GM23338 (cell line): ENCODE measurements around the gene SCYGR2. TPM values are rescaled to one million over a fixed set of nuclear protein-coding genes. Genes with fewer than 3 reads are reported as not detected.
"Not testable (repeated sequence)": the region's sequence is repeated elsewhere in the genome, so short reads cannot be mapped to it uniquely, and the experiment has no call there.

Experiments used
- ATAC-seq: fragments of 200-7000 bp; cut with Tn5 transposase; 3 replicates; pipeline ENCODE4 v1.9.1; 2020
- DNase-seq: peaks from one replicate; pipeline ENCODE4 v3.0.0-alpha.2; 2015; ENCODE audit warnings: low spot score
- H2AFZ ChIP-seq: fragments of 200-600 bp; sonication (generic); 2 replicates; pipeline ENCODE4 v1.8.0; 2016; ENCODE audit warnings: antibody characterized with exemption, mild to moderate bottlenecking, moderate library complexity
- H3F3A ChIP-seq: fragments of 200-600 bp; sonication (generic); replicated peaks from 2 replicates; pipeline ENCODE4 v1.8.0; 2017; ENCODE audit warnings: antibody characterized with exemption, mixed run types, low read depth
- H3K27ac ChIP-seq: fragments of 200-600 bp; sonication (generic); 2 replicates; pipeline ENCODE4 v1.6.1; 2016; ENCODE audit warnings: low read depth
- H3K27me3 ChIP-seq: fragments of 200-600 bp; sonication (generic); 2 replicates; pipeline ENCODE4 v1.8.0; 2016; ENCODE audit warnings: mild to moderate bottlenecking, mixed run types, moderate library complexity; ENCODE audit not compliant: insufficient read depth
- H3K36me3 ChIP-seq: fragments of 200-600 bp; sonication (generic); 2 replicates; pipeline ENCODE4 v1.8.0; 2016; ENCODE audit warnings: mild to moderate bottlenecking; ENCODE audit not compliant: insufficient read depth
- H3K4me1 ChIP-seq: fragments of 200-600 bp; sonication (generic); 2 replicates; pipeline ENCODE4 v1.8.0; 2016; ENCODE audit warnings: mild to moderate bottlenecking, moderate library complexity; ENCODE audit not compliant: insufficient read depth
- H3K4me2 ChIP-seq: fragments of 200-600 bp; sonication (generic); 2 replicates; pipeline ENCODE4 v1.7.1; 2017; ENCODE audit warnings: mixed run types
- H3K4me3 ChIP-seq: fragments of 200-600 bp; sonication (generic); 2 replicates; pipeline ENCODE4 v1.6.1; 2016; ENCODE audit warnings: mixed run types
- H3K79me2 ChIP-seq: fragments of 200-600 bp; sonication (generic); replicated peaks from 2 replicates; pipeline ENCODE4 v1.8.0; 2017; ENCODE audit warnings: mild to moderate bottlenecking; ENCODE audit not compliant: insufficient read depth
- H3K9me2 ChIP-seq: fragments of 200-600 bp; sonication (generic); 2 replicates; pipeline ENCODE4 v1.8.0; 2017; ENCODE audit not compliant: insufficient read depth
- H4K20me1 ChIP-seq: fragments of 200-600 bp; sonication (generic); replicated peaks from 2 replicates; pipeline ENCODE4 v1.8.0; 2017; ENCODE audit warnings: mild to moderate bottlenecking; ENCODE audit not compliant: insufficient read depth
- H3K27ac Mint-ChIP-seq: 2 replicates; pipeline ENCODE4 v1.8.0; 2020; ENCODE audit warnings: inconsistent platforms, mild to moderate bottlenecking, moderate library complexity, mixed read lengths
- H3K27me3 Mint-ChIP-seq: 3 replicates; pipeline ENCODE4 v1.8.0; 2022; ENCODE audit warnings: low read depth, mild to moderate bottlenecking, moderate library complexity, mixed read lengths, inconsistent platforms; ENCODE audit not compliant: insufficient read depth, poor library complexity
- H3K36me3 Mint-ChIP-seq: 3 replicates; pipeline ENCODE4 v1.8.0; 2021; ENCODE audit warnings: low read depth, mild to moderate bottlenecking, inconsistent platforms, moderate library complexity, mixed read lengths
- H3K4me1 Mint-ChIP-seq: 3 replicates; pipeline ENCODE4 v1.8.0; 2020; ENCODE audit warnings: mild to moderate bottlenecking, inconsistent platforms, mixed read lengths
- H3K4me3 Mint-ChIP-seq: 3 replicates; pipeline ENCODE4 v1.8.0; 2021; ENCODE audit warnings: moderate library complexity, mild to moderate bottlenecking, inconsistent platforms, mixed read lengths
- H3K9me3 Mint-ChIP-seq: 3 replicates; pipeline ENCODE4 v1.8.0; 2020; ENCODE audit warnings: moderate library complexity, mild to moderate bottlenecking, inconsistent platforms, mixed read lengths
- EZH2phosphoT487 ChIP-seq: fragments of 200-600 bp; sonication (generic); IDR thresholded peaks from one replicate; pipeline ENCODE4 v1.8.1; 2018; ENCODE audit warnings: antibody characterized with exemption; ENCODE audit not compliant: unreplicated experiment
- NANOG ChIP-seq: IDR thresholded peaks from 2 replicates; pipeline ENCODE4 v1.6.1; 2016; ENCODE audit warnings: antibody characterized with exemption, borderline replicate concordance
- POLR2AphosphoS5 ChIP-seq: IDR thresholded peaks from 2 replicates; pipeline ENCODE4 v1.6.1; 2016; ENCODE audit warnings: antibody characterized with exemption, low read depth
- ZNF331 ChIP-seq: fragments of 250-450 bp; sonication (Bioruptor Pico); IDR thresholded peaks from 2 replicates; pipeline ENCODE4 v1.5.0; 2020; ENCODE audit warnings: low read depth, mild to moderate bottlenecking, moderate library complexity
- long read RNA-seq: library from polyadenylated mRNA; unstranded; transcript quantifications from one replicate; pipeline ENCODE4 v2.0.0, GENCODE V29; 2020; ENCODE audit not compliant: unreplicated experiment
- polyA plus RNA-seq: library from polyadenylated mRNA; unstranded; fragments of >200 nt; fragmentation: Nextera tagmentation; extraction: Ambion mirVana; gene quantifications from 2 replicates; pipeline ENCODE4 v1.2.1, GENCODE V29; 2016
- total RNA-seq: library from RNA; depleted of rRNA; stranded (reverse); fragments of >200 nt; shearing (Covaris generic); gene quantifications from 2 replicates; pipeline ENCODE4 v1.2.3, GENCODE V29; 2014; rRNA removed
- TF ChIP-seq, protein P1 (sequence below): fragments of 250-450 bp; sonication (Bioruptor Pico); IDR thresholded peaks from 2 replicates; pipeline ENCODE4 v1.5.0; 2020; ENCODE audit warnings: mild to moderate bottlenecking, moderate library complexity
- TF ChIP-seq, protein P2 (sequence below): IDR thresholded peaks from 2 replicates; pipeline ENCODE4 v1.6.1; 2016; ENCODE audit warnings: antibody characterized with exemption
- TF ChIP-seq, protein P3 (sequence below), 2 experiments: fragments of 200-600 bp in 1 of 2; sonication (generic) in 1 of 2; conservative IDR thresholded peaks; 2 replicates each; pipeline versions ENCODE4 v1.5.1 to v1.6.1; 2016 to 2017; ENCODE audit warnings: antibody characterized with exemption in 2 of 2, low read depth in 2 of 2, mild to moderate bottlenecking in 2 of 2, moderate library complexity in 1 of 2

The SCYGR2 gene, protein sequence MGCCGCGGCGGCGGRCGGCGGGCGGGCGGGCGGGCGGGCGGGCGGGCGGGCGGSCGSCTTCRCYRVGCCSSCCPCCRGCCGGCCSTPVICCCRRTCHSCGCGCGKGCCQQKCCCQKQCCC
- not detected in 2 replicates for total RNA-seq
- polyA plus RNA-seq = not detected in 2 replicates
- long read RNA-seq = 0 reads

DNA sequence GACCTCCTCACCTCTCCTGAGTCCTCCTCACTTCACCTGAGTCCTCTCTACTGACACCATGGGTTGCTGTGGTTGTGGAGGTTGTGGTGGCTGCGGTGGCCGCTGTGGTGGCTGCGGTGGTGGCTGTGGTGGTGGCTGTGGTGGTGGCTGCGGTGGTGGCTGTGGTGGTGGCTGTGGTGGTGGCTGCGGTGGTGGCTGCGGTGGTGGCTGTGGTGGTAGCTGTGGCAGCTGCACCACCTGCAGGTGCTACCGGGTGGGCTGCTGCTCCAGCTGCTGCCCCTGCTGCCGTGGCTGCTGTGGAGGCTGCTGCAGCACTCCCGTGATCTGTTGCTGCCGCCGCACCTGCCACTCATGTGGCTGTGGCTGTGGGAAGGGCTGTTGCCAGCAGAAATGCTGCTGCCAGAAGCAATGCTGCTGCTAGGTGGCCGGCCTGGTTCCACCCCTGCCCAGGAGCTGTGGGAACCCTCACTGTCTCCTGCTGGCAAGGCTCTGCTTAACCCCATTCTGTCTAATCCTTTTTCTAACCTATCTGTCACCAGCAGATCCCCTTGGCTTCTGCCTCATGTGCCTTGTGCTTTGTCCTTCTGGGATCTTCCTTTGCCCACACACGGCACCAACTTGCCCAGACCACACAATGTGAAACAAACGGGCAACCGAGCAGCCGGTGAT lies at the start of gene SCYGR2:
Gene SCYGR2, plus strand, starts transcription at position 59 of the 669 bp plus-strand sequence. Its CDS starts 0 bp downstream, at position 59.
- not testable (repeated sequence) for H4K20me1 ChIP-seq, H3K36me3 ChIP-seq, H3K27me3 ChIP-seq, H3K4me3 Mint-ChIP-seq, H3K4me2 ChIP-seq, H3K4me3 ChIP-seq, H3K27ac ChIP-seq, H3F3A ChIP-seq, DNase-seq, ATAC-seq, H3K27me3 Mint-ChIP-seq, H3K36me3 Mint-ChIP-seq, H3K9me3 Mint-ChIP-seq, H3K79me2 ChIP-seq, H3K9me2 ChIP-seq, H3K27ac Mint-ChIP-seq
- peaks cover 10% of the 10 kb centered on the region; the same call in 1 of the 2 replicates for H3K4me1 ChIP-seq
- H3K4me1 Mint-ChIP-seq = peaks cover 14% of the 10 kb centered on the region; the same call in 2 of the 3 replicates
- H2AFZ ChIP-seq = peak within 1 kb of the TSS; percentile 53

DNA sequence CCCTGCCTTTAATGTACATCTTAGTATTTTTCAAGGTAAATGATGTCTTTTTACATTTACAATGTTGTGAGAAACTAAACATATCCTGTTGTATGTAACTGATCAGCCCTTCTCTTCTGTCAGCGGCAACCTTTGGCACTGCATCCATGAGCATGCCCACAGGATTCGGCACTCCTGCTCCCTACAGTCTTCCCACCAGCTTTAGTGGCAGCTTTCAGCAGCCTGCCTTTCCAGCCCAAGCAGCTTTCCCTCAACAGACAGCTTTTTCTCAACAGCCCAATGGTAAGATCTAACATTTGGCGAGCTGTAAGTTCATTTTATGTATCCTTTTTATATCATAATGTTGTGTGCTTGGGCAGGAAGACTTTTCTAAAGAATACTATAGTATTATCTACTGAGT lies 46.9 kb upstream of the SCYGR2 start:
- ATAC-seq (no peak), DNase-seq (no peak)
- no peaks in the 10 kb centered on the region; the same call in 1 of the 2 replicates for H3K79me2 ChIP-seq
- H3K27ac Mint-ChIP-seq = no peak overlapping the region
- peaks cover 25% of the 10 kb centered on the region; the same call in 1 of the 2 replicates for H3K36me3 ChIP-seq
- H3K4me1 ChIP-seq = no peaks in the 10 kb centered on the region
- H3K36me3 Mint-ChIP-seq = peaks cover 43% of the 10 kb centered on the region
- no peaks in the 10 kb centered on the region for H3K9me2 ChIP-seq
- peaks cover 1% of the 10 kb centered on the region for H3K27me3 Mint-ChIP-seq
- no peaks in the 10 kb centered on the region for H3K4me1 Mint-ChIP-seq
- no peak overlapping the region for H3K4me3 ChIP-seq
- no peaks in the 10 kb centered on the region for H3K27me3 ChIP-seq
- no peaks in the 10 kb centered on the region; the same call in 1 of the 2 replicates for H4K20me1 ChIP-seq
- H3K27ac ChIP-seq = no peak overlapping the region
- no peak overlapping the region for H3K4me3 Mint-ChIP-seq
- peaks cover under 1% of the 10 kb centered on the region; the same call in 1 of the 3 replicates for H3K9me3 Mint-ChIP-seq
- H3F3A ChIP-seq = no peaks in the 10 kb centered on the region
- no peak overlapping the region for H3K4me2 ChIP-seq
- no peak overlapping the region for H2AFZ ChIP-seq
- TF ChIP-seq, protein P1, sequence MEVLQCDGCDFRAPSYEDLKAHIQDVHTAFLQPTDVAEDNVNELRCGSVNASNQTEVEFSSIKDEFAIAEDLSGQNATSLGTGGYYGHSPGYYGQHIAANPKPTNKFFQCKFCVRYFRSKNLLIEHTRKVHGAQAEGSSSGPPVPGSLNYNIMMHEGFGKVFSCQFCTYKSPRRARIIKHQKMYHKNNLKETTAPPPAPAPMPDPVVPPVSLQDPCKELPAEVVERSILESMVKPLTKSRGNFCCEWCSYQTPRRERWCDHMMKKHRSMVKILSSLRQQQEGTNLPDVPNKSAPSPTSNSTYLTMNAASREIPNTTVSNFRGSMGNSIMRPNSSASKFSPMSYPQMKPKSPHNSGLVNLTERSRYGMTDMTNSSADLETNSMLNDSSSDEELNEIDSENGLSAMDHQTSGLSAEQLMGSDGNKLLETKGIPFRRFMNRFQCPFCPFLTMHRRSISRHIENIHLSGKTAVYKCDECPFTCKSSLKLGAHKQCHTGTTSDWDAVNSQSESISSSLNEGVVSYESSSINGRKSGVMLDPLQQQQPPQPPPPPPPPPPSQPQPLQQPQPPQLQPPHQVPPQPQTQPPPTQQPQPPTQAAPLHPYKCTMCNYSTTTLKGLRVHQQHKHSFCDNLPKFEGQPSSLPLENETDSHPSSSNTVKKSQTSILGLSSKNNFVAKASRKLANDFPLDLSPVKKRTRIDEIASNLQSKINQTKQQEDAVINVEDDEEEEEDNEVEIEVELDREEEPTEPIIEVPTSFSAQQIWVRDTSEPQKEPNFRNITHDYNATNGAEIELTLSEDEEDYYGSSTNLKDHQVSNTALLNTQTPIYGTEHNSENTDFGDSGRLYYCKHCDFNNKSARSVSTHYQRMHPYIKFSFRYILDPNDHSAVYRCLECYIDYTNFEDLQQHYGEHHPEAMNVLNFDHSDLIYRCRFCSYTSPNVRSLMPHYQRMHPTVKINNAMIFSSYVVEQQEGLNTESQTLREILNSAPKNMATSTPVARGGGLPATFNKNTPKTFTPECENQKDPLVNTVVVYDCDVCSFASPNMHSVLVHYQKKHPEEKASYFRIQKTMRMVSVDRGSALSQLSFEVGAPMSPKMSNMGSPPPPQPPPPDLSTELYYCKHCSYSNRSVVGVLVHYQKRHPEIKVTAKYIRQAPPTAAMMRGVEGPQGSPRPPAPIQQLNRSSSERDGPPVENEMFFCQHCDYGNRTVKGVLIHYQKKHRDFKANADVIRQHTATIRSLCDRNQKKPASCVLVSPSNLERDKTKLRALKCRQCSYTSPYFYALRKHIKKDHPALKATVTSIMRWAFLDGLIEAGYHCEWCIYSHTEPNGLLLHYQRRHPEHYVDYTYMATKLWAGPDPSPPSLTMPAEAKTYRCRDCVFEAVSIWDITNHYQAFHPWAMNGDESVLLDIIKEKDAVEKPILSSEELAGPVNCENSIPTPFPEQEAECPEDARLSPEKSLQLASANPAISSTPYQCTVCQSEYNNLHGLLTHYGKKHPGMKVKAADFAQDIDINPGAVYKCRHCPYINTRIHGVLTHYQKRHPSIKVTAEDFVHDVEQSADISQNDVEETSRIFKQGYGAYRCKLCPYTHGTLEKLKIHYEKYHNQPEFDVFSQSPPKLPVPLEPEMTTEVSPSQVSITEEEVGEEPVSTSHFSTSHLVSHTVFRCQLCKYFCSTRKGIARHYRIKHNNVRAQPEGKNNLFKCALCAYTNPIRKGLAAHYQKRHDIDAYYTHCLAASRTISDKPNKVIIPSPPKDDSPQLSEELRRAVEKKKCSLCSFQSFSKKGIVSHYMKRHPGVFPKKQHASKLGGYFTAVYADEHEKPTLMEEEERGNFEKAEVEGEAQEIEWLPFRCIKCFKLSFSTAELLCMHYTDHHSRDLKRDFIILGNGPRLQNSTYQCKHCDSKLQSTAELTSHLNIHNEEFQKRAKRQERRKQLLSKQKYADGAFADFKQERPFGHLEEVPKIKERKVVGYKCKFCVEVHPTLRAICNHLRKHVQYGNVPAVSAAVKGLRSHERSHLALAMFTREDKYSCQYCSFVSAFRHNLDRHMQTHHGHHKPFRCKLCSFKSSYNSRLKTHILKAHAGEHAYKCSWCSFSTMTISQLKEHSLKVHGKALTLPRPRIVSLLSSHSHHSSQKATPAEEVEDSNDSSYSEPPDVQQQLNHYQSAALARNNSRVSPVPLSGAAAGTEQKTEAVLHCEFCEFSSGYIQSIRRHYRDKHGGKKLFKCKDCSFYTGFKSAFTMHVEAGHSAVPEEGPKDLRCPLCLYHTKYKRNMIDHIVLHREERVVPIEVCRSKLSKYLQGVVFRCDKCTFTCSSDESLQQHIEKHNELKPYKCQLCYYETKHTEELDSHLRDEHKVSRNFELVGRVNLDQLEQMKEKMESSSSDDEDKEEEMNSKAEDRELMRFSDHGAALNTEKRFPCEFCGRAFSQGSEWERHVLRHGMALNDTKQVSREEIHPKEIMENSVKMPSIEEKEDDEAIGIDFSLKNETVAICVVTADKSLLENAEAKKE (CRISPR knock-in tag) = no peak
- TF ChIP-seq EZH2phosphoT487 (no peak), NANOG (no peak), ZNF331 (no peak), POLR2AphosphoS5 (no peak)
- TF ChIP-seq, protein P2, sequence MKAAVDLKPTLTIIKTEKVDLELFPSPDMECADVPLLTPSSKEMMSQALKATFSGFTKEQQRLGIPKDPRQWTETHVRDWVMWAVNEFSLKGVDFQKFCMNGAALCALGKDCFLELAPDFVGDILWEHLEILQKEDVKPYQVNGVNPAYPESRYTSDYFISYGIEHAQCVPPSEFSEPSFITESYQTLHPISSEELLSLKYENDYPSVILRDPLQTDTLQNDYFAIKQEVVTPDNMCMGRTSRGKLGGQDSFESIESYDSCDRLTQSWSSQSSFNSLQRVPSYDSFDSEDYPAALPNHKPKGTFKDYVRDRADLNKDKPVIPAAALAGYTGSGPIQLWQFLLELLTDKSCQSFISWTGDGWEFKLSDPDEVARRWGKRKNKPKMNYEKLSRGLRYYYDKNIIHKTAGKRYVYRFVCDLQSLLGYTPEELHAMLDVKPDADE = no peak
- TF ChIP-seq, protein P3, sequence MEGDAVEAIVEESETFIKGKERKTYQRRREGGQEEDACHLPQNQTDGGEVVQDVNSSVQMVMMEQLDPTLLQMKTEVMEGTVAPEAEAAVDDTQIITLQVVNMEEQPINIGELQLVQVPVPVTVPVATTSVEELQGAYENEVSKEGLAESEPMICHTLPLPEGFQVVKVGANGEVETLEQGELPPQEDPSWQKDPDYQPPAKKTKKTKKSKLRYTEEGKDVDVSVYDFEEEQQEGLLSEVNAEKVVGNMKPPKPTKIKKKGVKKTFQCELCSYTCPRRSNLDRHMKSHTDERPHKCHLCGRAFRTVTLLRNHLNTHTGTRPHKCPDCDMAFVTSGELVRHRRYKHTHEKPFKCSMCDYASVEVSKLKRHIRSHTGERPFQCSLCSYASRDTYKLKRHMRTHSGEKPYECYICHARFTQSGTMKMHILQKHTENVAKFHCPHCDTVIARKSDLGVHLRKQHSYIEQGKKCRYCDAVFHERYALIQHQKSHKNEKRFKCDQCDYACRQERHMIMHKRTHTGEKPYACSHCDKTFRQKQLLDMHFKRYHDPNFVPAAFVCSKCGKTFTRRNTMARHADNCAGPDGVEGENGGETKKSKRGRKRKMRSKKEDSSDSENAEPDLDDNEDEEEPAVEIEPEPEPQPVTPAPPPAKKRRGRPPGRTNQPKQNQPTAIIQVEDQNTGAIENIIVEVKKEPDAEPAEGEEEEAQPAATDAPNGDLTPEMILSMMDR (conservative IDR thresholded peaks at IDR 0.05; ENCODE audit: low read depth in 2 of 2) = no peak
